RWPE2 (cell line): Measurements from ENCODE around the gene VPS37B.

Experiments used
- ATAC-seq: fragments of 200-7000 bp; cut with Tn5 transposase; 3 replicates; pipeline ENCODE4 v1.9.1; 2021; ENCODE audit warnings: low read depth
- DNase-seq: peaks from one replicate; pipeline ENCODE4 v3.0.0-alpha.2; 2020; ENCODE audit warnings: low spot score
- H3K27ac ChIP-seq: fragments of 450-650 bp; 2 replicates; pipeline ENCODE4 v1.5.1; 2017; ENCODE audit warnings: mild to moderate bottlenecking; ENCODE audit not compliant: poor library complexity, severe bottlenecking
- H3K27me3 ChIP-seq: fragments of 250-450 bp; sonication (Bioruptor Pico); 2 replicates; pipeline ENCODE4 v1.5.1; 2021; ENCODE audit warnings: mild to moderate bottlenecking, moderate library complexity; ENCODE audit not compliant: insufficient read depth, poor library complexity, severe bottlenecking
- H3K36me3 ChIP-seq: fragments of 250-450 bp; sonication (Bioruptor Pico); 2 replicates; pipeline ENCODE4 v1.5.1; 2020; ENCODE audit warnings: low read depth, mild to moderate bottlenecking, moderate library complexity
- H3K4me1 ChIP-seq: fragments of 250-450 bp; sonication (Bioruptor Pico); 2 replicates; pipeline ENCODE4 v1.5.1; 2021; ENCODE audit warnings: mild to moderate bottlenecking, moderate library complexity; ENCODE audit not compliant: insufficient read depth, poor library complexity, severe bottlenecking
- H3K4me3 ChIP-seq: fragments of 250-450 bp; sonication (Bioruptor Pico); 2 replicates; pipeline ENCODE4 v1.5.1; 2021; ENCODE audit warnings: mild to moderate bottlenecking, moderate library complexity; ENCODE audit not compliant: severe bottlenecking
- H3K9me3 ChIP-seq: fragments of 250-450 bp; sonication (Bioruptor Pico); 2 replicates; pipeline ENCODE4 v1.5.1; 2021; ENCODE audit warnings: mild to moderate bottlenecking, moderate library complexity; ENCODE audit not compliant: severe bottlenecking
- CTCF ChIP-seq: fragments of 450-650 bp; IDR thresholded peaks from one replicate; pipeline ENCODE4 v1.5.1; 2017; ENCODE audit warnings: mild to moderate bottlenecking, moderate library complexity; ENCODE audit not compliant: poor library complexity, severe bottlenecking

Gene VPS37B

GRCh38 chr12:122847921-122848421 lies 48.0 kb downstream of the VPS37B start:
- no peaks in the 10 kb centered on the region for H3K27me3 ChIP-seq
- DNase-seq (no peak), ATAC-seq (no peak)
- no peak overlapping the region for H3K27ac ChIP-seq
- no peak for TF ChIP-seq CTCF
- no peak overlapping the region for H3K4me3 ChIP-seq
- peaks cover 8% of the 10 kb centered on the region for H3K4me1 ChIP-seq
- peaks cover 5% of the 10 kb centered on the region; the same call in 1 of the 2 replicates for H3K36me3 ChIP-seq
- no peaks in the 10 kb centered on the region for H3K9me3 ChIP-seq

- no peak overlapping the region for H3K4me3 ChIP-seq
- no peak for ATAC-seq
- no peak overlapping the region for H3K27ac ChIP-seq
- peaks cover 8% of the 10 kb centered on the region for H3K4me1 ChIP-seq
- DNase-seq, result no peak
- no peaks in the 10 kb centered on the region for H3K27me3 ChIP-seq
- no peaks in the 10 kb centered on the region for H3K9me3 ChIP-seq
- peaks cover 5% of the 10 kb centered on the region; the same call in 1 of the 2 replicates for H3K36me3 ChIP-seq
- no peak for TF ChIP-seq CTCF
Observed at GRCh38 chr12:122847516-122847836, 48.4 kb downstream of the VPS37B start.

GRCh38 chr12:122846622-122847515 lies 49.1 kb downstream of the VPS37B start:
- no peak for ATAC-seq
- H3K4me3 ChIP-seq, result no peak overlapping the region
- no peak overlapping the region for H3K27ac ChIP-seq
- H3K27me3 ChIP-seq, result no peaks in the 10 kb centered on the region
- DNase-seq, result peak; percentile 48
- H3K9me3 ChIP-seq, result no peaks in the 10 kb centered on the region
- no peak for TF ChIP-seq CTCF
- H3K36me3 ChIP-seq, result peaks cover 5% of the 10 kb centered on the region; the same call in 1 of the 2 replicates
- peaks cover 2% of the 10 kb centered on the region for H3K4me1 ChIP-seq

GRCh38 chr12:122845865-122846621 lies 49.9 kb downstream of the VPS37B start:
- no peak for TF ChIP-seq CTCF
- no peak overlapping the region for H3K4me3 ChIP-seq
- H3K9me3 ChIP-seq, result no peaks in the 10 kb centered on the region
- H3K27me3 ChIP-seq, result no peaks in the 10 kb centered on the region
- DNase-seq, result no peak
- H3K27ac ChIP-seq, result no peak overlapping the region
- peaks cover 2% of the 10 kb centered on the region; the same call in 1 of the 2 replicates for H3K36me3 ChIP-seq
- no peak for ATAC-seq
- H3K4me1 ChIP-seq, result peaks cover 7% of the 10 kb centered on the region
